Activated CD4-positive, CD25-positive, alpha-beta regulatory T cell treated with anti-CD3 and anti-CD28 coated beads, Interleukin-2, amount 50 U/mL, for 72 hours (primary cell): ENCODE data around the gene CHTF18.

Experiments
- DNase-seq: peaks from one replicate; pipeline ENCODE4 v3.0.0; 2021

The CHTF18 gene

GRCh38 chr16:794853-795466, 6.5 kb downstream of the CHTF18 start:
- DNase-seq = no peak

GRCh38 chr16:795580-796229, 7.3 kb downstream of the CHTF18 start:
- DNase-seq = no peak

GRCh38 chr16:796296-797119, 8.1 kb downstream of the CHTF18 start:
- DNase-seq = no peak

- DNase-seq = no peak
Observed at GRCh38 chr16:797120-797420, 8.7 kb downstream of the CHTF18 start.

GRCh38 chr16:797686-798085, 9.3 kb downstream of the CHTF18 start:
- no peak for DNase-seq

GRCh38 chr16:798666-799065, 10.2 kb downstream of the CHTF18 start:
- no peak for DNase-seq

- no peak for DNase-seq
Observed at GRCh38 chr16:799111-799947, 10.9 kb downstream of the CHTF18 start.

GRCh38 chr16:799948-800833, 11.8 kb downstream of the CHTF18 start, which contains the start of gene GNG13:
GNG13 (minus strand) TSS chr16:800734; CDS start chr16:799077, 1,657 bp downstream.
- DNase-seq = no peak

- DNase-seq = no peak
Observed at GRCh38 chr16:800834-801511, 12.6 kb downstream of the CHTF18 start.

GRCh38 chr16:801584-802363, 13.4 kb downstream of the CHTF18 start:
- DNase-seq = no peak

- DNase-seq = no peak
Observed at GRCh38 chr16:802461-802860, 14.0 kb downstream of the CHTF18 start.

GRCh38 chr16:802914-803753, 14.7 kb downstream of the CHTF18 start:
- DNase-seq = no peak

- DNase-seq = no peak
Observed at GRCh38 chr16:803754-804080, 15.3 kb downstream of the CHTF18 start.

GRCh38 chr16:804193-805048, 16.0 kb downstream of the CHTF18 start:
- DNase-seq = no peak

GRCh38 chr16:805474-805873, 17.1 kb downstream of the CHTF18 start:
- DNase-seq = no peak

GRCh38 chr16:807347-808084, 19.1 kb downstream of the CHTF18 start:
- peak; percentile 88 for DNase-seq

GRCh38 chr16:808085-808386, 19.6 kb downstream of the CHTF18 start:
- DNase-seq = no peak

GRCh38 chr16:813204-813915, 24.9 kb downstream of the CHTF18 start:
- DNase-seq = peak; percentile 59
